Left kidney (tissue), 2 donors: ENCODE data around the gene LTBR. TPM values are rescaled to one million over a fixed set of nuclear protein-coding genes. Genes with fewer than 3 reads are reported as not detected.

Source experiments
- DNase-seq: peaks from one replicate; pipeline ENCODE4 v3.0.0-alpha.2; 2013
- polyA plus RNA-seq: library from polyadenylated mRNA; unstranded; fragments of 120-200 nt; gene quantifications from one replicate; pipeline ENCODE4 v1.2.1, GENCODE V29; 2013; ENCODE audit not compliant: insufficient read length

Gene LTBR
- polyA plus RNA-seq, 1 donor = 58.2 TPM

DNA sequence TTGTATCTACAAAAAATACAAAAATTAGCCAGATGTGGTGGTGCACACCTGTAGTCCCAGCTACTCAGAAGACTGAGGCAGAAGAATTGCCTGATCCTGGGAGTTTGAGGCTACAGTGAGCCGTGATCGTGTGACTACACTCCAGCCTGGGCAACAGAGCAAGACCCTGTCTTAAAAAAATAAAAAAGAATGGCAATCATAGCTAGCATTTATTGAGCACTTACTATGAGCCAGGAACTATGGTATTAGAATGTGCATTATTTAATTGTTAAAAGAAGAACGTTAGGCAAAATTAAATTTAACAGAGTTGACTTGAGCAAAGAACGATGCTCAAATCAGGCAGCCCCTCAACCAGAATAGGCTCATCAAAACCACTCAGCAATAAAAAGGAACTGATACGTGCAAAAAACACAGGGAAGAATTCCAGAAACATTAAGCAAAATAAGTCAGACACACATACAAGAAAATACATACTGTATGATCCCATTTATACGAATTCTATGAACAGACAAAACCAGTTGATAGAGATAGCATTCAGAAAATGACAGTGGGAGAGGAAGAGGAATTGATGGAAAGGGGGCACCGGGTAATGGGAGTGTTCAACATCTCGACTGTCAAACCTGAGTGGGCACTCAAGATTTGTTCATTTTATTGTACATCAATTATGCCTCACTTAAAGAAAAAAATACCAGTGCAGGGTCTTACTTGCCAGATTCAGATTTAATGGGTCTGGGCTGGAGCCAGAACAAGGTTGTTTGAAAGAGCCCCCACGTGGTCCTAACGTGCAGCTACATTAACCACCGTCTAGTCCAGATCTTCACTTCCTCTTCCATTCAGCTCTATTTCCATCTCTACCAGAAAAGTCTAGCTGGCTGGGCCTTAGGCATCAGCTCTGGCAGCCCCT, 16.6 kb upstream of the LTBR start:
- no peak for DNase-seq

GRCh38 chr12:6367969-6368892, 15.7 kb upstream of the LTBR start:
- no peak for DNase-seq

DNA sequence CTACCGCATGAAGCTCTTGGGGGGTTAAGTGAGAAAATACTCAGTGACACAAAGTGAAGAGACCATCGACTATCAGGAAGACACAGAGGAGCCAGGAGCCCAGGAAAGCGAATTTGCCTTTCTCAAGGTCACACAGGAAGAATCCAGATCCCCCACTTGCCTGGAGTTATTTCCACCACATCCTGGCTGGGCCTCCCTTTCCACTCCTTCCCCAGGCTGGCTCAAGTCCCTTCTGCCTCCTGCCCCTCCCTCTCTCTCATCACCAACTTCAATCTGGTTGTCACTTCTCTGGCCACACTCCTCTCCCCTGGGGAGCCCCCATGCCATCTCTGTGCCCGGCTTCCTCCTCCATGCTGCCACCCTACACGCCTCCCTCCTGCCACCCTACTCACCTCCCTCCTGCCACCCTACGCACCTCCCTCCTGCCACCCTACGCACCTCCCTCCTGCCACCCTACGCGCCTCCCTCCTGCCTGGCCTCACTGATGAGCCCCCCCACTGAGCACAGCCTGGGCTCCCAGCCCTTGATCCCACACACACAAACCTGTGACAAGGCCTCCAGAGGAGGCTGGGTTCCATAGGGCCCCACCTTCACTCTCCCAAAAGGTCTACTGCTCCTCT, 14.9 kb upstream of the LTBR start:
- no peak for DNase-seq

DNA sequence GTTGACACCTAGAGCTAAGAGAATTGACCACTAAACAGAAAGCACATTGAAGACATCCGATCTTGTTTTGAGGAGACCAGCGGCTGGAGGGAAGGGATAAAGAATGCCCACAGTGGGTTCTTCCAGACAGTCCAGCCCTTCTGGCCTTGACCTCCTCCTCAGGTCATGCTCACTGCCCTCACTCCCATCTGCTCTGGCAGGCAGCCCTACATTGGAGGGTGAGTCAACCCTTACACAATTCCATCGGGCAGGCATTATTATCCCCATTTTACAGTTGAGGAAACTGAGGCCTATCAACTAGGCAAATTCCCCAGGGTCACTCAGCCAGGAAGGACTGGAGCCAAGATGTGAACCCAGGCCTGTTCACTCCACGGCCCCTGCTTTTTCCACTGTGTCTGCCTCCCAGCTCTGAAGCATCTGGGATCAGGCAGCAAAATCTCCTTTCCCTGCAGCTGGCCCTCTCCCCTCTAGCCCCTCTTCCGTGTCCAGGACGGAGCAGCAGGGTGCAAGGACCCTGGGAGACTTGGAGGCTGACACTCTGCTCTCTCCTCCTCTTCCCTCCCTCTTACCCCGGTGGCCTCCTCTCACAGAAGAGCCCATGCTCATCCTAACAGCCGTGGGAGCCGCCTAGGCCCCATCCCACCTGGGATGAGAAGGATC, 13.9 kb upstream of the LTBR start:
- no peak for DNase-seq

DNA sequence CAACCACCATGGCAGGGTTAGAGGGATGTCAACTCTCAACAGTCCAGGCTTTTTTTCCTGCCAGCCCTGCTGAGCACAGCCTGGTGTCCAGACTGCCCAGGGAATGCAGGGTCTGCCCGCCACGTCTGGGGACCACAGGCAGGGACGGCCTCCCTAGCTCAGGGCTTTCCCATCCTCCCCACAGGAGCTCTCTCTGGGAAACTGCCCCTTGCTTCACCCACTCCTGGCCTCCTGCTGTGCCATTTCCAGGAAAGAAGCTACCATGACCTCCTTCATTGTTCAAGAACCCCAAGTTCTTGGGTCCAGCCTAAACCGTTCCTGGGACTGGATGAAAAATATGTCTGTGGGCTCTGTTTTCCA, 13.4 kb upstream of the LTBR start:
- DNase-seq = no peak

GRCh38 chr12:6370994-6371754, 12.8 kb upstream of the LTBR start:
- peak; percentile 83 for DNase-seq

GRCh38 chr12:6372403-6373003, 11.5 kb upstream of the LTBR start:
- no peak for DNase-seq

- DNase-seq = no peak
Observed at GRCh38 chr12:6373022-6373787, 10.8 kb upstream of the LTBR start.

DNA sequence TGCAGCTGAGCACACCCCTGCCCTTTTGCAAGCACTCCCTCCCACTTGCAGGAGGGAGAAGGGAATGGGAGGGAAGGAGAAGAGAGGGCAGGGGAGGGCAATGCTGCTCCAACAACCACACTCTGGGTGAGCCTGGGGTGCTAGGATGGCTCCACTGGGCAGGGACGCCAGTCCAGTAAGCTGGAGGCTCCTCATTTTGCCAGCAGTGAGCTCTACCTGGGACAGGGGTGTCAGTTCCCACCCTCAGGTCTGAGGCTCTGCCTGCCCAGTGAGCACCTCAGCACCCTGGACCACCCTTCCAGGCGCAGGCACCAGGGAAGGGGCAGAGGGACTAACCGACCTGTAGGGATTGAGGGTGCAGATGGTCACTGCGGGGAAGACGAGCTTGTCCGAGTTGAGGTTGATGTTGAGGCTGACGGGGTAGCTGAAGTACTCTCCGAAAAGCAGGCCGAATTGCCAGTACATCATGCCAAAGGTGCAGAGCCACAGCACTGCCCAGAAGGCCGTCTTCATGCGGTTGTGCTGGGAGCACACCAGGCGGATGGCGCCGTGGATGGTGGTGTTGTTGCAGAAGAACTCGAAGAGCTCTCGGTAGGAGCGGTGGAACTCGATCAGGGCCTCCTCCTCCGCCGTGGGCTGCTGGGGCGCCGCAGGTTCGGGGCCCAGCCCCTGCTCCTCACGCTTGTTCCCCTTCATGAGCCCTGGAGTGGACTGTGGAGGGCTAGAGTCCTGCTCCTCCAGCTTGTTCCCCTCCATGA, 9.8 kb upstream of the LTBR start:
- DNase-seq = no peak

- DNase-seq = no peak
Observed at GRCh38 chr12:6374786-6375160, 9.2 kb upstream of the LTBR start.

- no peak for DNase-seq
Observed at GRCh38 chr12:6375269-6376078, 8.5 kb upstream of the LTBR start, which contains the start of gene SCNN1A. Gene SCNN1A (minus strand): TSS chr12:6375563. CDS start chr12:6374783, 780 bp downstream.

DNA sequence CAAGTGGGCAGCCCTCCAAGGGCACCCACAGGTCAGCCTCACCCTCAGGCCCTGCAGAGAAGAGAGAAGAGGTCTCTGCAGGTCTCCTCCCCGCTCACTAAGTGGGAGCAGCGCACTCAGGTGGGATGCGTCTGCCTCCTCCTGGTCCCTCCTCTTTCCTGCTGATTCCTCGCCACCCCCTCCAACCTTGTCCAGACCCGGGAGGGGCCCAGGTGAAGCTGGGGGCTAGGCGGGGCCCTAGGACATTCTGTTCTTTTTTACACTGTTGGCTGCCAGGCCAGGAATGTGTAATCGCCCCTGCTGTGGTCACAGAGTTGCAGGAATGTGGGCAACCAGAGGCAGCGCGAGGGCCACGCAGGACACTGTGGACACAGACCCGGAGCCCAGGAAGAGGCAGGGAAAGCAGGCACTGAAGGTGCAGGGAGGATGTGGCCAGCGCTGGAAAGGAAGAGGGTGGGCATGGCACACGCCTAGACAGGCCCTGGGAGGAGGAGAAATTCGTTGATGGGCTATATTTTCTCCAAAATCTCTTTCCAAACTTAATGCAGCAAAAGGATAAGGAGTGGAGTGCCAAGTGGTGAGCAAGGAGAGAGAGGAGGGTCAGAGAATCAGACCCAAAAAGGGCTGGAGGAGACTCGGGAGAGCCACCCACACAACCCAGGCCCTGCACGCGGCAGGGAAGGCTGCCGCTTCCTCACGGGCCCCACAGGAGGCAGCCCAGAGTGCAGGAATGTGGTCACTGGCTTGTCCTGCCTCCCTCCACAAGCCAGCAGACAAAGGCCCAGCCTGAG, 7.7 kb upstream of the LTBR start:
- no peak for DNase-seq

DNA sequence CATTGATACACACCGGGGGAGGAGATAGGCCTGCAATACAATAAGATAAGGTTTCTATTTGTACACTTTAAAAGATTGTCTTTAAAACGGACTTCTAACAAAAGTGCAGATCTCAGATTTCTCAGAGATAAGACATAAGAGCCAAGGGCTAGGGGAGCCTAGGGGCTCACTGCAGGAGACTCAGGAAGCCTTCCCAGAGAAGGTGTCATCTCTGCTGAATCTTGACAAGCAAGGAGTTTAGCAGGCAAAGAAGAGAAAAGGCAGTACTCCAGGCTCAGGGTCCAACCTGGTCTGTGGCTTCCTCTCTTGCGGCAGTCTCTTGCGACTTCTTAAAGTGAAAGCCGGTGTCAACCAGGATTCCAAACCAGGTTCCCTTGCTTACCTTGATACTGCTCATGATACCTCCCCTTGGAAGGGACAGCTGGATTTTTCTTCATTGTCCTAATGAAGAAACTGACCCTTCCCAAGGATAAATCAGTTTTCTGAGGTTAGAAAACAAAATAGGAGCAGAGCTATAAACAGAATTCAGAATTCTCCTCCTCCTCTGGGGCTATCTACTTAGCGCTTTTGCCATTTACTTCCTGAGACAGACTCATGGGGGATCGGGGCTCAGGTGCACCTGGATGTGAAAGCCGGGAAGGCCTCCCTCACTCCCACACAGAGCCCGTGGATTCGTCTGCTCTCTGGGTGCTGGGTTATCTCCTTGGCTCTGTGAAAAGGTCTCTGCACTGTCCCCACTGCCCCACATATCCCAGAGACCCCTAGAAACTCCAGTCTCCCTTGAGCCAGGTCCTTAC, 6.9 kb upstream of the LTBR start:
- no peak for DNase-seq

GRCh38 chr12:6377667-6377994, 6.3 kb upstream of the LTBR start:
- no peak for DNase-seq

GRCh38 chr12:6378709-6379472, 5.1 kb upstream of the LTBR start:
- no peak for DNase-seq
